ENCODE results near the gene SEMA5B.

Gene SEMA5B

GRCh38 chr3:123005291-123005690 is 22.3 kb downstream of the SEMA5B start:
- TF ChIP-seq, protein P1, sequence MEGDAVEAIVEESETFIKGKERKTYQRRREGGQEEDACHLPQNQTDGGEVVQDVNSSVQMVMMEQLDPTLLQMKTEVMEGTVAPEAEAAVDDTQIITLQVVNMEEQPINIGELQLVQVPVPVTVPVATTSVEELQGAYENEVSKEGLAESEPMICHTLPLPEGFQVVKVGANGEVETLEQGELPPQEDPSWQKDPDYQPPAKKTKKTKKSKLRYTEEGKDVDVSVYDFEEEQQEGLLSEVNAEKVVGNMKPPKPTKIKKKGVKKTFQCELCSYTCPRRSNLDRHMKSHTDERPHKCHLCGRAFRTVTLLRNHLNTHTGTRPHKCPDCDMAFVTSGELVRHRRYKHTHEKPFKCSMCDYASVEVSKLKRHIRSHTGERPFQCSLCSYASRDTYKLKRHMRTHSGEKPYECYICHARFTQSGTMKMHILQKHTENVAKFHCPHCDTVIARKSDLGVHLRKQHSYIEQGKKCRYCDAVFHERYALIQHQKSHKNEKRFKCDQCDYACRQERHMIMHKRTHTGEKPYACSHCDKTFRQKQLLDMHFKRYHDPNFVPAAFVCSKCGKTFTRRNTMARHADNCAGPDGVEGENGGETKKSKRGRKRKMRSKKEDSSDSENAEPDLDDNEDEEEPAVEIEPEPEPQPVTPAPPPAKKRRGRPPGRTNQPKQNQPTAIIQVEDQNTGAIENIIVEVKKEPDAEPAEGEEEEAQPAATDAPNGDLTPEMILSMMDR (IDR thresholded peaks at IDR 0.05; ENCODE audit: extremely low read depth, missing control alignments) = no peak
- no peak for DNase-seq (ENCODE audit: low spot score)

GRCh38 chr3:123004201-123004918 is 23.2 kb downstream of the SEMA5B start:
- TF ChIP-seq, protein P1 (IDR thresholded peaks at IDR 0.05; ENCODE audit: extremely low read depth, missing control alignments) = no peak
- no peak for DNase-seq (ENCODE audit: low spot score)

DNA sequence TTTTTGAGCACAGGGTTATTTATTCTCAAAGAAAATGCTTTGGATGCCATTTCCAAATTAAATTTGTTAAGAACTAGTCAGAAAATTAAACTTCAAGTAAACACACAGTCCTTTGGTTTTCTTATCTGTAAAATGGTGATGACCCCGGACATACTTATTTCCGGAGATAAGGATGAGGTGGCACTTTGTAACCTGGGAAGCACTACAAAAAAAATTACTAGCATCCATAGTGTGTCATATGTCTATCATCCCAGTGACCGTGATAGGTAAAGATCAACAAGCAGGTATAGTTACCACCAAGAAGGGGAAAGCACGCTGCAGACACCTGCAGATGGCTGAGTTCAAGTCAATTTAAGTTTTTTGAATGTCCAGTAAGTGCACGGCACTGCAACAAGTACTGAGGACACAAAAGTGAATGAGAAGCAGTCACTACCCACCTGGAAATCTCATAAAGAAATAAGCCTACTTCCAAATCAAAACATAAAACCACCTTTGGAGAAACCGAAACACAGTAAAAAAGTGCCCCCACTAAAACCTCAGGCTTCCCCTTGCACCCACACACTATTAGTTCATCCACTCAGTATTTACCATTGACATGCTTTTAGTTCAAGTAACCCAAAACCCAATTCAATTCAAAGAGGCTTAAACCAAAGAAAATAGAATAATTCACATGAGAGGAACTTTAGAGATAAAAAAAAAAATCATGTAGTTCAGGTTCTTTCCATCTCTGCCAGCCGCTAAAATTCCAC is 24.6 kb downstream of the SEMA5B start:
- TF ChIP-seq, protein P1 (IDR thresholded peaks at IDR 0.05; ENCODE audit: extremely low read depth, missing control alignments) = no peak

GRCh38 chr3:123002100-123002748 is 25.3 kb downstream of the SEMA5B start:
- no peak for DNase-seq (ENCODE audit: low spot score)
- TF ChIP-seq, protein P1 (IDR thresholded peaks at IDR 0.05; ENCODE audit: extremely low read depth, missing control alignments) = no peak

More for the DNA sequence above, 24.6 kb downstream of the SEMA5B start:
- DNase-seq (ENCODE audit: low spot score) = no peak

- TF ChIP-seq, protein P1 (IDR thresholded peaks at IDR 0.05; ENCODE audit: extremely low read depth, missing control alignments) = no peak
- DNase-seq (ENCODE audit: low spot score) = no peak
Observed at GRCh38 chr3:122998856-122999255, 28.7 kb downstream of the SEMA5B start.

GRCh38 chr3:122998206-122998605 is 29.4 kb downstream of the SEMA5B start:
- no peak for DNase-seq (ENCODE audit: low spot score)
- TF ChIP-seq, protein P1 (IDR thresholded peaks at IDR 0.05; ENCODE audit: extremely low read depth, missing control alignments) = no peak

Data from GM20000 (cell line).